ENCODE data around the gene MCTP1.

DNA sequence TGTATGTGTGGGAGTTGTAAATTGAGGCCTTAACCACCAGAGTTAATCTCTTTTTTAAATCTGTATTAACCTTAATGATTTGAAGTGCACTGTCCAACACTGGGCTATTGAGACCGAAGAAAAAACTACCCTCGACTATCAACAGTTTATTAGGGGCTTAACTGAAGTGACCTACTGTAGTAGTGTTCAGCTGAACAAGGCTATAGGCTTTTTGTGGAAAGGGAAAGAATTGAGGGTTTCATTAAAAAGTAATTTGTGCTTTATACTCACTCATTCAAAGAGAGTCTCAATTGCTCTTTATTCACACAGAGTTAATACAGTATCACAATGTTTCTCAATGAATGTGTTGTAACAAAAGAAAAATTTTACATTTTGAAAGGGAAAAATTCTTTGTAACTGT lies 399.0 kb downstream of the MCTP1 start:
- no peak for TF ChIP-seq CTCF (IDR thresholded peaks at IDR 0.05)
- TF ChIP-seq ZFX (IDR thresholded peaks at IDR 0.05; ENCODE audit: borderline replicate concordance): no peak
